Caco-2 (cell line): Measurements from ENCODE around the gene PRODH. TPM values are rescaled to one million over a fixed set of nuclear protein-coding genes. Genes with fewer than 3 reads are reported as not detected.

Experiments used
- BruUV-seq: library from RNA; stranded (reverse); fragments of 400-500 nt; replicated peaks from 2 replicates; lab custom pipeline; 2021; lab: Mats Ljungman, UMichigan
- CTCF ChIA-PET: fragments of 300-600 bp; sonication (Branson Sonifier 250); formaldehyde crosslinking; loops from one replicate; lab custom pipeline; 2022; ENCODE audit warnings: antibody characterized with exemption; lab: Charles Lee
- POLR2A ChIA-PET: fragments of 300-600 bp; sonication (Branson Sonifier 250); formaldehyde crosslinking; loops from one replicate; lab custom pipeline; 2022; ENCODE audit warnings: antibody characterized with exemption; lab: Charles Lee
- DNase-seq, 2 experiments: peaks; one replicate each; pipeline versions ENCODE4 v3.0.0 to v3.0.0-alpha.2; 2020 to 2022
- H3K27me3 ChIP-seq: replicated peaks from 2 replicates; pipeline ENCODE4 v1.6.0; 2011; ENCODE audit warnings: low read length; ENCODE audit not compliant: control insufficient read depth, insufficient read depth
- H3K36me3 ChIP-seq: 2 replicates; pipeline ENCODE4 v1.5.1; 2011; ENCODE audit warnings: low read length; ENCODE audit not compliant: control insufficient read depth, insufficient read depth
- H3K4me1 ChIP-seq: fragments of 250-450 bp; sonication (Bioruptor Pico); 2 replicates; pipeline ENCODE4 v1.5.1; 2020; ENCODE audit warnings: mild to moderate bottlenecking
- H3K4me3 ChIP-seq: 2 replicates; pipeline ENCODE4 v1.5.1; 2011; ENCODE audit warnings: low read depth, mild to moderate bottlenecking, control low read depth, low read length
- H3K9me3 ChIP-seq: fragments of 250-450 bp; sonication (Bioruptor Pico); 2 replicates; pipeline ENCODE4 v1.5.1; 2020; ENCODE audit warnings: mild to moderate bottlenecking, moderate library complexity
- H3K27ac Mint-ChIP-seq: one replicate; pipeline ENCODE4 v1.8.0; 2022; ENCODE audit warnings: mixed read lengths; ENCODE audit not compliant: unreplicated experiment
- H3K27me3 Mint-ChIP-seq: one replicate; pipeline ENCODE4 v1.8.0; 2022; ENCODE audit warnings: mixed read lengths; ENCODE audit not compliant: insufficient read depth, unreplicated experiment
- H3K36me3 Mint-ChIP-seq: one replicate; pipeline ENCODE4 v1.8.0; 2022; ENCODE audit warnings: mild to moderate bottlenecking, mixed read lengths; ENCODE audit not compliant: insufficient read depth, unreplicated experiment
- H3K4me1 Mint-ChIP-seq: one replicate; pipeline ENCODE4 v1.8.0; 2022; ENCODE audit warnings: low read depth, mixed read lengths; ENCODE audit not compliant: unreplicated experiment
- H3K4me3 Mint-ChIP-seq: one replicate; pipeline ENCODE4 v1.8.0; 2022; ENCODE audit warnings: mild to moderate bottlenecking, moderate library complexity, mixed read lengths; ENCODE audit not compliant: unreplicated experiment
- H3K9me3 Mint-ChIP-seq: one replicate; pipeline ENCODE4 v1.8.0; 2022; ENCODE audit warnings: mixed read lengths; ENCODE audit not compliant: unreplicated experiment
- CTCF ChIP-seq, 2 experiments: fragments of 200-600 bp in 1 of 2; IDR thresholded peaks; 1 replicate in 1 of 2; 2 replicates in 1 of 2; pipeline versions ENCODE4 v1.5.1 to v1.8.0; 2011 to 2022; ENCODE audit warnings: antibody characterized with exemption in 1 of 2, control low read depth in 1 of 2, inconsistent platforms in 1 of 2, low read depth in 1 of 2, low read length in 1 of 2, mild to moderate bottlenecking in 1 of 2, moderate library complexity in 1 of 2; ENCODE audit not compliant: insufficient read depth in 1 of 2, severe bottlenecking in 1 of 2, unreplicated experiment in 1 of 2
- intact Hi-C: fragments of 100-400 bp; cut with micrococcal nuclease; formaldehyde crosslinking; loops from one replicate; pipeline ENCODE4 v1.10.0; 2022; ENCODE audit not compliant: unreplicated experiment
- total RNA-seq: library from RNA; stranded (reverse); gene quantifications from 2 replicates; pipeline ENCODE4 v1.2.3, GENCODE V29; 2022

PRODH gene
- total RNA-seq, 1 experiment from 2014 or later, result 47.9 TPM

GRCh38 chr22:18978506-18978905 is 42.4 kb upstream of the PRODH start:
- H3K4me1 ChIP-seq, result 0 out of 2 replicates have a peak, but pooled peaks cover 3% of the 10 kb centered on the region
- no peaks in the 10 kb centered on the region for H3K36me3 Mint-ChIP-seq
- H3K9me3 Mint-ChIP-seq, result no peaks in the 10 kb centered on the region
- H3K36me3 ChIP-seq, result no peaks in the 10 kb centered on the region
- H3K27me3 Mint-ChIP-seq, result no peaks in the 10 kb centered on the region
- no peaks in the 10 kb centered on the region for H3K4me1 Mint-ChIP-seq
- CTCF ChIA-PET, result no interaction called here
- no TSS peak for BruUV-seq
- no peaks in the 10 kb centered on the region for H3K27me3 ChIP-seq
- H3K4me3 Mint-ChIP-seq, result no peak overlapping the region
- TF ChIP-seq CTCF (IDR thresholded peaks at IDR 0.05; ENCODE audit: insufficient read depth in 1 of 2, low read depth in 1 of 2, low read length in 1 of 2, severe bottlenecking in 1 of 2, unreplicated experiment in 1 of 2), result no peak
- intact Hi-C loops, result no loop called here
- no peak overlapping the region for H3K27ac Mint-ChIP-seq
- POLR2A ChIA-PET, result no interaction called here
- no peaks in the 10 kb centered on the region; the same call in 1 of the 2 replicates for H3K9me3 ChIP-seq
- no peak overlapping the region for H3K4me3 ChIP-seq
- no peak for DNase-seq

GRCh38 chr22:18977824-18978425 is 41.8 kb upstream of the PRODH start:
- H3K27me3 Mint-ChIP-seq, result no peaks in the 10 kb centered on the region
- Histone ChIP-seq H3K4me1 (0 out of 2 replicates have a peak, but pooled peaks cover 3% of the 10 kb centered on the region), H3K27me3 (no peaks in the 10 kb centered on the region), H3K36me3 (no peaks in the 10 kb centered on the region), H3K9me3 (no peaks in the 10 kb centered on the region; the same call in 1 of the 2 replicates), H3K4me3 (no peak overlapping the region)
- no peaks in the 10 kb centered on the region for H3K4me1 Mint-ChIP-seq
- H3K36me3 Mint-ChIP-seq, result no peaks in the 10 kb centered on the region
- intact Hi-C loops, result no loop called here
- TF ChIP-seq CTCF (IDR thresholded peaks at IDR 0.05; ENCODE audit: insufficient read depth in 1 of 2, low read depth in 1 of 2, low read length in 1 of 2, severe bottlenecking in 1 of 2, unreplicated experiment in 1 of 2), result no peak
- H3K9me3 Mint-ChIP-seq, result no peaks in the 10 kb centered on the region
- BruUV-seq, result no TSS peak
- no peak for DNase-seq
- CTCF ChIA-PET, result no interaction called here
- no peak overlapping the region for H3K27ac Mint-ChIP-seq
- POLR2A ChIA-PET, result no interaction called here
- H3K4me3 Mint-ChIP-seq, result no peak overlapping the region

- DNase-seq, result no peak
- no peak overlapping the region for H3K4me3 Mint-ChIP-seq
- no peaks in the 10 kb centered on the region for H3K9me3 Mint-ChIP-seq
- no peak overlapping the region for H3K27ac Mint-ChIP-seq
- Histone ChIP-seq H3K4me1 (0 out of 2 replicates have a peak, but pooled peaks cover 3% of the 10 kb centered on the region), H3K4me3 (no peak overlapping the region), H3K9me3 (no peaks in the 10 kb centered on the region; the same call in 1 of the 2 replicates), H3K27me3 (no peaks in the 10 kb centered on the region), H3K36me3 (no peaks in the 10 kb centered on the region)
- H3K36me3 Mint-ChIP-seq, result no peaks in the 10 kb centered on the region
- intact Hi-C loops, result no loop called here
- ChIA-PET CTCF (no interaction called here), POLR2A (no interaction called here)
- H3K4me1 Mint-ChIP-seq, result no peaks in the 10 kb centered on the region
- no peak for TF ChIP-seq CTCF (IDR thresholded peaks at IDR 0.05; ENCODE audit: insufficient read depth in 1 of 2, low read depth in 1 of 2, low read length in 1 of 2, severe bottlenecking in 1 of 2, unreplicated experiment in 1 of 2)
- no peaks in the 10 kb centered on the region for H3K27me3 Mint-ChIP-seq
- BruUV-seq, result no TSS peak
These were observed 40.2 kb upstream of the PRODH start for GRCh38 chr22:18976197-18976751.
